Hematopoietic multipotent progenitor cell treated with erythropoietin and hydrocortisone succinate and interleukin-3 and kit ligand, for 4 days (in vitro differentiated cells): ENCODE measurements around the gene DTD2.

Experiments
- DNase-seq: peaks from one replicate; pipeline ENCODE4 v3.0.0-alpha.2; 2015

Gene DTD2

GRCh38 chr14:31405106-31405505 is 52.2 kb downstream of the DTD2 start:
- no peak for DNase-seq

- DNase-seq = no peak
Observed at GRCh38 chr14:31403707-31404106, 53.6 kb downstream of the DTD2 start.

DNA sequence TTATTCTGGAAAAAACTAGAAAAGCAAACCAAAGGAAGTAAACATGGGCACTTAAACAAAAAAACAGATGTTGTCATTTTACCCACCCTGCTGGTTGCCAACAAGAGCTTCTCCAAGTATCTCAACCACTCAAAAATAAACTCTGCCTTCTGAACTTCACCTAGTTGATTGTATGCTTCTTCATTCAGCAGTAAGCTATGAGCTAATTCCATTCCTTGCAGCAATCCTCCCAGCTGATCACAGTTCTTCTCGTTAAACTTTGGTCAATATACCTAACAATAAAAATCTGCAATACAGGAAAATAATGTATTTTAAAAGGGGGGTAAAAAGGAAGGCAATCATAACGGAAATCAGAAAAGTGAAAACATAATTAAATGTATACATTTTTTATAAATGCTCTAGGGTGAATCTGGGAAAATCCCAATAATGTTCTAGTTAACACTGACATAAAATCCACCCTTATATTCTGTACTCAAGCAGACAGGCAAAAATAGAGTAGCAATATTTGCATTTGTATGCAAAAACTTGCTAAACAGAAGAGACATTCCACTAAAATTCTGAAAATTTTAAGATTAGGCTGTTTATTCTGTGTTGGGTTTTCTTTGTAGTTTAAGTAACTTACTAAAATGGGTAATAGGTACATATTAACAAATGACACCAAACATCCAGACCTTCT is 54.4 kb downstream of the DTD2 start:
- no peak for DNase-seq

DNA sequence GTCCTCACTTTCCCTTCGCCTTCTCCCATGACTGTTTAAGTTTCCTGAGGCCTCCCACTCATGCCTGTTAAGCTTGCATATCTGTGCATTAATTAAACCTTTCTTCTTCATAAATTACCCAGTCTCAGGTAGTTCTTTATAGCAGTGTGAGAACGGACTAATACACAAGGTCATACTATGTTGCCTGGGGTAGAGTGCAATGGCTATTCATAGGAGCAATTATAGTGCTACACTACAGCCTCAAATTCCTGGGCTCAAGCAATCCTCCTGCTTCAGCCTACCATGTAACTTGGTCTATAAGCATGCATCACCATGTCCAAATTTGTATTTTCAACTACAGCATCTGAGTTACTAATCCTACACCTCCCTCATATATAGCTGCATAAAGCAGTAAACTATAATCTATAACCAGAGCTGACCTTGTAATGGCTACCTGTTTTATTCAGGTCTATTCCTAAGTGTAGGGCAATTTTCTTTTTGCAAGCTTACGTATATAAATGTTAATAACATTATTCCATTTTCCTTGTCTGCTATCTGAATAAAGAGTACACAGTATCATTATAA is 55.9 kb downstream of the DTD2 start:
- DNase-seq = no peak

DNA sequence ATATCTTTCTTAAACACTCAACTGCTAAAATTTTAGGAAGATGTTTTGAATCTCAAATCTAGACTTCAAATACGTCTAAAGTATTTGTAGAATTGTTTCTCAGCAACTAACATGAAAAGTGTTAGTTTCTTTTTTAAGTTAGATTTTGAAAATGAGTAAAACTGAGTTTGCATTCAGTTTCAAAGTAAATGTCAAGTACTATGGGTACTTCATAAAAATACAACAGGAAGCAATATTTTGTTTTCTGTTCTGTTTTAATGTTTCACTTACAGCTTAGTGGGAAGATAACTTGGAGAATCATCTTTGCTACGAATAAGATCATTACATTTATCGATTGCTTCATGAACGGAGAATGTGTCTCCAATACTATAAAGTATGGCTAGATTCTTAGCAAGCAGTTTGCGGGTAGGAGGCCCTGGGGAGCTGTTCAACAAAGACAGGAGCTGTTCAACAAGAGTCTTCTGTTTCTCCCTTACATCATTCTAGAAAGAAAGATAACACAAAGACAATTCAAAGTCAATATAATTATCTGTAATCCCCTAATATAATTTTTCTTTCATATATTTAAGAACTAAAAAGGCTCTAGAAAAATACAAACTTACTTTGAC is 57.2 kb downstream of the DTD2 start:
- DNase-seq = no peak
